Astrocyte (in vitro differentiated cells and primary cell): Measurements from ENCODE around the gene MOCS2. TPM values are rescaled to one million over a fixed set of nuclear protein-coding genes. Genes with fewer than 3 reads are reported as not detected.

Source experiments
- DNase-seq: peaks from one replicate; pipeline ENCODE4 v3.0.0-alpha.2; 2010; ENCODE audit warnings: low read depth
- FAIRE-seq: peaks from 2 replicates; lab custom pipeline; 2011; peaks lifted over from hg19 to GRCh38; lab: Jason Lieb, UNC
- H2AFZ ChIP-seq: 2 replicates; pipeline ENCODE4 v1.6.0; 2012; ENCODE audit warnings: low read depth, low read length, inconsistent platforms
- H3K27ac ChIP-seq: 2 replicates; pipeline ENCODE4 v1.5.1; 2011; ENCODE audit warnings: low read depth, low read length, inconsistent platforms
- H3K27me3 ChIP-seq: 2 replicates; pipeline ENCODE4 v1.6.0; 2011; ENCODE audit warnings: low read length, inconsistent platforms; ENCODE audit not compliant: insufficient read depth
- H3K36me3 ChIP-seq: 2 replicates; pipeline ENCODE4 v1.5.1; 2011; ENCODE audit warnings: low read length, inconsistent platforms; ENCODE audit not compliant: insufficient read depth
- H3K4me1 ChIP-seq: 2 replicates; pipeline ENCODE4 v1.5.1; 2011; ENCODE audit warnings: low read length, inconsistent platforms; ENCODE audit not compliant: insufficient read depth
- H3K4me2 ChIP-seq: 2 replicates; pipeline ENCODE4 v1.6.0; 2012; ENCODE audit warnings: low read length, inconsistent platforms
- H3K4me3 ChIP-seq: 2 replicates; pipeline ENCODE4 v1.5.1; 2011; ENCODE audit warnings: low read depth, mild to moderate bottlenecking, low read length, inconsistent platforms; ENCODE audit not compliant: insufficient read depth
- H3K79me2 ChIP-seq: 2 replicates; pipeline ENCODE4 v1.6.0; 2012; ENCODE audit warnings: mild to moderate bottlenecking, low read length, inconsistent platforms; ENCODE audit not compliant: insufficient read depth
- H3K9ac ChIP-seq: 2 replicates; pipeline ENCODE4 v1.6.0; 2012; ENCODE audit warnings: mild to moderate bottlenecking, low read length, inconsistent platforms
- H3K9me3 ChIP-seq: 2 replicates; pipeline ENCODE4 v1.5.1; 2012; ENCODE audit warnings: low read depth, mild to moderate bottlenecking, low read length, inconsistent platforms; ENCODE audit not compliant: insufficient read depth
- H4K20me1 ChIP-seq: 2 replicates; pipeline ENCODE4 v1.6.0; 2012; ENCODE audit warnings: low read length, inconsistent platforms; ENCODE audit not compliant: insufficient read depth
- H3K27ac Mint-ChIP-seq: one replicate; pipeline ENCODE4 v1.8.0; 2021; ENCODE audit warnings: mild to moderate bottlenecking, mixed read lengths; ENCODE audit not compliant: unreplicated experiment
- H3K27me3 Mint-ChIP-seq: one replicate; pipeline ENCODE4 v1.8.0; 2021; ENCODE audit warnings: low read depth, mixed read lengths; ENCODE audit not compliant: unreplicated experiment
- H3K36me3 Mint-ChIP-seq: one replicate; pipeline ENCODE4 v1.8.0; 2021; ENCODE audit warnings: low read depth, mixed read lengths; ENCODE audit not compliant: unreplicated experiment
- H3K4me1 Mint-ChIP-seq: one replicate; pipeline ENCODE4 v1.8.0; 2021; ENCODE audit warnings: low read depth, mixed read lengths; ENCODE audit not compliant: unreplicated experiment
- H3K4me3 Mint-ChIP-seq: one replicate; pipeline ENCODE4 v1.8.0; 2021; ENCODE audit warnings: mild to moderate bottlenecking, moderate library complexity, mixed read lengths; ENCODE audit not compliant: unreplicated experiment
- H3K9me3 Mint-ChIP-seq: one replicate; pipeline ENCODE4 v1.8.0; 2021; ENCODE audit warnings: mild to moderate bottlenecking, mixed read lengths; ENCODE audit not compliant: unreplicated experiment
- CTCF ChIP-seq: IDR thresholded peaks from 2 replicates; pipeline ENCODE4 v1.5.1; 2011; ENCODE audit warnings: low read depth, mild to moderate bottlenecking, inconsistent platforms, low read length, moderate library complexity; ENCODE audit not compliant: insufficient read depth
- EZH2 ChIP-seq: IDR thresholded peaks from 2 replicates; pipeline ENCODE4 v1.6.1; 2012; ENCODE audit warnings: mild to moderate bottlenecking, low read length, inconsistent platforms; ENCODE audit not compliant: insufficient read depth
- total RNA-seq: library from RNA; stranded (reverse); gene quantifications from 2 replicates; pipeline ENCODE4 v1.2.1, GENCODE V29; 2021

MOCS2 gene
- total RNA-seq, 1 donor from 2014 or later: 42.7 TPM

DNA sequence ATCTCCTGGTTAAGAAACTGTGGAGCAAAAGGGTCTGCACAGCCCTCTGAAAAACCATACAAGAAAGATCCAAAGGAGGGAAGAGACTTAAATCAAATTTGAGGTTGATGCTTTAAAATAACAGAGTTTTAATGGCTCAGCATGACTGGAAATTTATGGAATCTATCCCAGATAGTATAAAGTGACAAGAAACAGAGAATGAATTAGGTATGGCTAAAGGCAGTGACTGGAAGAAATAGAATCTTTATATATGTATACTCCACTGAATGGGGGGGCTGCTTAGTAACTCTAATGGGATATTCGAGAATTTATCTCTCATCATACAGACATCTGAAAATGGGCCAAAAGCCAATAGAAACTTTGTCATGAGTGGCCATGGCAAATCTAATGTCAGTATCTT lies 17.6 kb upstream of the MOCS2 start:
- Histone ChIP-seq H3K4me3 (no peak overlapping the region), H4K20me1 (no peaks in the 10 kb centered on the region), H3K9me3 (no peaks in the 10 kb centered on the region), H3K79me2 (no peaks in the 10 kb centered on the region), H3K9ac (no peak overlapping the region), H3K36me3 (no peaks in the 10 kb centered on the region), H3K4me1 (peaks cover 10% of the 10 kb centered on the region), H3K27me3 (no peaks in the 10 kb centered on the region), H3K27ac (no peak overlapping the region), H3K4me2 (no peak overlapping the region), H2AFZ (no peak overlapping the region)
- Mint-ChIP-seq H3K4me3 (no peak overlapping the region), H3K4me1 (peaks cover 19% of the 10 kb centered on the region), H3K27ac (peak overlapping the region; percentile 38), H3K27me3 (no peaks in the 10 kb centered on the region), H3K36me3 (no peaks in the 10 kb centered on the region), H3K9me3 (peaks cover 6% of the 10 kb centered on the region)
- TF ChIP-seq CTCF (no peak), EZH2 (no peak)
- FAIRE-seq (peak; percentile 60), DNase-seq (no peak)

DNA sequence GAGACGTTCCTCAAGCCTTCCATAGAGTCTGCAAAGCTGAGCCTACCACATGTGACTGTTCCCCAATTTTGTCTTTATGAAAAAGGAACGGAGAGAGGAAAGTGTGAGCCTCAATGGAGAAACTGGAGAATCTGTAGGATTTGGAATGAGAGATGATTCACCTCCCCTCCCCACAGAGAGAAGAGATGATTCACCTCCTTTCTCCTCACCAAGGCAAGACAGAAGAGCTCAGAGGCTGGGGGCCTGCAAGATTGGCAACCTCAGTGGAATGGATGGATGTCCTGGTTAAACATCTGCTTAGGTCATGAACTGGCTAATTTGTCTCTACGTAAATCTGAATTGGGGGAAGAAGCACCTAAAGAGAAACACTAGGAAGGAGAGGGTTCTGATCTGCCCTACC lies 17.0 kb upstream of the MOCS2 start:
- no peaks in the 10 kb centered on the region for H3K9me3 ChIP-seq
- no peak overlapping the region for H3K9ac ChIP-seq
- peak overlapping the region; percentile 3 for H3K27ac ChIP-seq
- no peak overlapping the region for H3K4me3 ChIP-seq
- H3K4me1 ChIP-seq: peaks cover 10% of the 10 kb centered on the region
- H4K20me1 ChIP-seq: no peaks in the 10 kb centered on the region
- peak overlapping the region; percentile 46 for H3K4me2 ChIP-seq
- Mint-ChIP-seq H3K36me3 (no peaks in the 10 kb centered on the region), H3K9me3 (peaks cover 6% of the 10 kb centered on the region), H3K27me3 (no peaks in the 10 kb centered on the region), H3K4me3 (peak overlapping the region; percentile 8), H3K27ac (no peak overlapping the region), H3K4me1 (peaks cover 19% of the 10 kb centered on the region)
- peak; percentile 76 for FAIRE-seq
- no peaks in the 10 kb centered on the region for H3K27me3 ChIP-seq
- TF ChIP-seq CTCF: no peak
- no peak for TF ChIP-seq EZH2
- DNase-seq: peak; percentile 69
- H2AFZ ChIP-seq: no peak overlapping the region
- H3K79me2 ChIP-seq: no peaks in the 10 kb centered on the region
- no peaks in the 10 kb centered on the region for H3K36me3 ChIP-seq

DNA sequence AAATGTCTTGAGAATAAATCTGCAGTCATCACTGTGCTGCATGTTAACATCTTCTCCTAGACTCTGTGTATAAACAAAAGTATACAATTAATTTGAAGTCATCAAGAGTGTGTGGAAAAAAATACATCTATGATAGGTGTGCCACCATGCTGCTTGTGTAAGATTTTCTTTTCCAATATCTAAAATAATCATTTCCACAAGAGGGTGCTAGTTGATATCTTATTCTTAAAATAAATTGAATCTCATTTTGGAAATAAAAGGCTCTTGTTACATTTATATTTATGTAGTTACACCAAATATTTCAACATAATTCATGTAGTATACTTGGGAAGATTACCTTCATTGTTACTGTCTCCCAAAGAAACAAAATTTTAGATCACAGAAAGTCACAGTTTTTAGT lies 14.1 kb upstream of the MOCS2 start:
- peaks cover 10% of the 10 kb centered on the region for H3K4me1 ChIP-seq
- TF ChIP-seq EZH2 (no peak), CTCF (no peak)
- no peaks in the 10 kb centered on the region for H3K79me2 ChIP-seq
- Mint-ChIP-seq H3K4me1 (peaks cover 15% of the 10 kb centered on the region), H3K9me3 (peaks cover 6% of the 10 kb centered on the region), H3K27me3 (no peaks in the 10 kb centered on the region), H3K4me3 (no peak overlapping the region), H3K27ac (no peak overlapping the region), H3K36me3 (no peaks in the 10 kb centered on the region)
- H3K4me2 ChIP-seq: no peak overlapping the region
- FAIRE-seq: no peak
- no peak overlapping the region for H2AFZ ChIP-seq
- H3K9me3 ChIP-seq: no peaks in the 10 kb centered on the region
- no peak for DNase-seq
- no peaks in the 10 kb centered on the region for H4K20me1 ChIP-seq
- no peak overlapping the region for H3K27ac ChIP-seq
- no peak overlapping the region for H3K9ac ChIP-seq
- H3K27me3 ChIP-seq: no peaks in the 10 kb centered on the region
- H3K36me3 ChIP-seq: no peaks in the 10 kb centered on the region
- H3K4me3 ChIP-seq: no peak overlapping the region
